T-helper 2 cell treated with Interferon-gamma antibody and Interleukin-4, amounts not matched to agents 100 ng/mL and 5 ng/mL, for 36 hours (primary cell): ENCODE data around the gene EXPH5. TPM values are rescaled to one million over a fixed set of nuclear protein-coding genes. Genes with fewer than 3 reads are reported as not detected.

Source experiments
- intact Hi-C: fragments of 100-400 bp; cut with micrococcal nuclease; formaldehyde crosslinking; loops from one replicate; pipeline ENCODE4 v1.15.1; 2023
- total RNA-seq: library from RNA; stranded (reverse); gene quantifications from 2 replicates; pipeline ENCODE4 v1.2.3, GENCODE V29; 2022

Gene EXPH5
- total RNA-seq, 1 donor from 2014 or later, result 0.84 TPM

- intact Hi-C loops, result no loop called here
These were observed 68.4 kb downstream of the EXPH5 start for GRCh38 chr11:108525161-108525560.

DNA sequence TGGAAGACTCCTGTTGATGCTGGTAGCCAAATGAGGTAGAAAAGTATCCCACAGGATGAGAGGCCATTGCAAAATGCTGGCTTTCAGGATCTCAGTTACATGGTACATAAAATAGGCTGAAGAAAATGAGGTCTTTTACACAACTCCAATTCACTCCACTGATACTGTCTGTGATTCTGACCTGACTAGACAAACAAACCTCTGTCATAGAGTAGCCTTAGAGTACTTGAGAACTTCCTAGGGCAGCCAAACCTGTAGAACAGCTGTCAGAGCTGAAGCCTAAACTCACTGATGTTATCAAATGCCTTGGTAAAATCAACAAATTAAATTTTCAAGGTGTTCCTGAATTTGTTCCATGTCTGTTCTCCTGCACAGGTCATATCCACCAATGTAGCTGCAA, 69.1 kb downstream of the EXPH5 start:
- intact Hi-C loops, result no loop called here

DNA sequence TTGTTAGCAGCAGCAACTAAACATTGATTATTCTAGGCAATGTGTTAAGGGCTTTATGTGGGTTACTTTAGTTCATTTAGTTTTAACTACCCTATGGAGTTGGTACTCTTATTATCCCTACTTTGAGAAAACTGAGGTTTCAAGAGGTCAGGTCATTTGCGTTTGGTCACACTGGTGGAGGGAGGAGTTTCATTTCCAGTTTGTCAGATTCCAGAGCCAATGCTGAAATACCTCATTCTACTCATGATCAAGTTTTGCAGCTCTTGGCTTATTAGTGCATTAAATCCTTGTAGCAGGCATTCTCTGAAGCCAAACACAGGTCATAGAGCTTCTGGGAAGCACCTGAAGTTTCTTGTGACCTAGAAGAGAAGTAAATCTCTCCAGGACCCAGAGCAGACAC, 71.2 kb downstream of the EXPH5 start:
- intact Hi-C loops, result no loop called here

DNA sequence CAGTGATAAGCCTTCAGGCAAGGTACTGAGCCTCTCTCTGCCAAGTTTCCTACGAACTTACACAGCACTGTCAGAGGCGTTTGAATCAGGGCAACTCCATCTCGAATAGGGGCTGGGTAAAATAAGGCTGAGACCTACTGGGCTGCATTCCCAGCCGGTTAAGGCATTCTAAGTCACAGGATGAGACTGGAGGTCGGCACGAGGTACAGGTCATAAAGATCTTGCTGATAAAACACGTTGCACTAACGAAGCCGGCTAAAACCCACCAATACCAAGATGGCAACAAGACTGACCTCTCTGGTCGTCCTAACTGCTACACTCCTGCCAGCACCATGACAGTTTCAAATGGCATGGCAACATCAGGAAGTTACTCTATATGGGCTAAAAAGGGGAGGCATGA, 75.0 kb downstream of the EXPH5 start:
- intact Hi-C loops, result no loop called here

DNA sequence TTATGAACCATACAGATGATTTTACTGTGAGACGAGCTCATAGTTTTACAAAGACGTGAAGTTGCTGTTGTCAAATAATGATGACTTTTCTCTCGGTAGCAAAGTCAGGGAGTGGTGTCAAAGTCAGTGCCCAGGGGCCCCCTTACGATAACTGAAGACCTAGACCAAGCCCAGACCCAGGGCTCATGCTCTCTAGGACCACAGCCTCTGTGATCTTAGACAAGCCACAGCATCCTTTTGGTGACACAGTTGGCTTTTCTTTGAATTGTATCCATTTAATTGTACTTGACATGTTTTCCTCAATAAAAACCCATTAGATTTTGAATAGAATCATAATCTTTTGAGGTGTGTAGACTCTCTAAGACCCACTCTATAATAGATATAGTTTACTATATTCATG, 77.4 kb downstream of the EXPH5 start:
- intact Hi-C loops, result no loop called here

- intact Hi-C loops, result no loop called here
These were observed 80.9 kb downstream of the EXPH5 start for GRCh38 chr11:108512708-108513107.

DNA sequence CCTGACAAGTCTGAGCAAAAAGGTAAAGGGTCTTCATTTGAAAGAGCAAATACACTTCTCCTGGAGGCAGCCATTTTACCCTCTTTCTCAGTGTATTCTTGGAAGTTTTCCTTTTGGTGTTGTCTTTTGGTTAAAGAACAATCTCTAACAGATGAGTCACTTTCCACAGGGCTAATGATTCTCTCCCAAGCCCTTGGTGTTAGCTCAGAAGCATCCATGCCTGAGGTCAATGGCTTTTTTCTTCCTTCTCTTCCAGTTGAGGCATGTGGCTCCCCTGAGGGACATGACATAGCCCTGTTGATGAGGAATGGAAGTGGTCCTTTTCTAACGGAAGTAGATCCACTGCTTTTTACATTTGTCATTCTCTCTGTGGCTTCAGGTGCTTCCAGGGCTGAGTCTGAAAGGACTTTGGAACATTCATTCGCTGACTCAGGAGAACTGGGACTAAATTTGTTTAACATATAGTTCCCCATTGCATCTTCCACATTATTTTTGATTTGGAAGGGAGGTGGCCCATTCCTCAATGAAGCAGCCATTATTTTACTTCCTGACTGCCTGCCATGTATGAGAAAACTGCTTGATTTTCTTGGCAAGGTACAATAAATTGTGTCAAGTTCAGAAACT, 81.6 kb downstream of the EXPH5 start:
- intact Hi-C loops, result no loop called here

DNA sequence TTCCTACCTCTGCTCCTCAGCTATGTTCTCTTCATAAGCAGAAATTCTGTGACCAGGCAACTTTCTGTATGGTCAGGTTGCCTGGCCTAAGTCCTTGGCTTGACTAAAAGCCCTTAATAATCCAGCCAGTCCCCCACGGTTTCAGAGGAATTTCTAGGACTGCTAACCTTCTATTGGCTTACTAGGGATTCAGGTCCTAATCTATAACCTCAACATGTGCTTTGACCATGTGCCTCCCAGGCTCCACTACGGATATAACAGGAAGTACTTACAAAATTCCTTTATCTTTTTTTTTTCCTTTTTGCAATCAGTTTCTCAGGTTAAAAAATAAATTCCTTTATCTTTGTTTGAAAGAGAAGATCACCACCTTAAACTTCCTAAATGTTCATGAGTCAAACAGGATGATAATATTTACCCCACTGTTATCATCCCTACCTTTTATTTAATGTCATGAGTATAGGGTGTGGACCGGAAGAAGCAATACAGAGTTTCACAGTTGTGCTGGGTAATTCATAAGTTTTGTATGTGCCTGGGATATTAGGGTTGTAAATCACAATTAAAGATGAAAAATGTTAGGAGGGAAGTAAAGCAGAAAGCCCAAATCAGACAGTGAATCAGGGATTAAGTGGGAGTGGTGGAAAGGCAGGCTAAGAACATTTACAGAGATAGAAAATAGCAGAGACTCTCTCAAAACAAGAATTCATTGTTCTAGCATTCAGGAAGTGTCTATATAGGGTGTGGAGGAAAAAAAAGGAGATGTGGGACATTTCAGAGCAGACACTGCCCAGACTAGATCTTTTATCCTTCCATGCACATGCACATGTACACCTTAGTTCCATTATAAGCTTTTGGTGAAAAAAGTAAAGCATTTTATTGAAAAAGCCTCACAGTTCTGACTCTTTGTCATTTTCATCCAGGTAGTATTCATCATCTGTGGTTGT, 84.6 kb downstream of the EXPH5 start:
- intact Hi-C loops, result no loop called here

DNA sequence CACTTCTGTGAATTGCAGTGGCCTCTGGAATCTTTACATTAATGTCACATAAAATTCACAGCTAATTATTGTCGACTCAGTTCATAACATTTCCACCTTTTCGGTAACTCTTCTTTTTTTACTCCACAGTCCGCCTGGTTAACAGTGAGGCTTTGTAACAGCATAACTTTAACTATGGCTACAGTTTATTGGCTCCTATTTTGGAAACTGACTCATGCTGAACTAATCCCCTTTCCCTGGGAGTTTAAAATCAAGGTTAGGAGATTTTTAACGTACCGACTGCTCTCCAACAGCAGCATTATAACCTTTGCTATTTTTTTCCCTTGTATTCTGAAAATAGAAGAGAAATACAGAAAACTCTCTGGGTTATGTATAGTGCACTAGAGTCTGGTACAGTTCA, 92.2 kb downstream of the EXPH5 start:
- intact Hi-C loops, result no loop called here

GRCh38 chr11:108500721-108501120, 92.8 kb downstream of the EXPH5 start:
- intact Hi-C loops, result no loop called here

- intact Hi-C loops, result no loop called here
These were observed 93.4 kb downstream of the EXPH5 start for GRCh38 chr11:108500169-108500568.

- intact Hi-C loops, result loop anchor here (1.0 to 5.0 kb wide), 2 partner anchors 94 to 377 kb away; partner anchors contain the start of genes ACAT1 and EXPH5
These were observed 94.7 kb downstream of the EXPH5 start for GRCh38 chr11:108498816-108499408.

DNA sequence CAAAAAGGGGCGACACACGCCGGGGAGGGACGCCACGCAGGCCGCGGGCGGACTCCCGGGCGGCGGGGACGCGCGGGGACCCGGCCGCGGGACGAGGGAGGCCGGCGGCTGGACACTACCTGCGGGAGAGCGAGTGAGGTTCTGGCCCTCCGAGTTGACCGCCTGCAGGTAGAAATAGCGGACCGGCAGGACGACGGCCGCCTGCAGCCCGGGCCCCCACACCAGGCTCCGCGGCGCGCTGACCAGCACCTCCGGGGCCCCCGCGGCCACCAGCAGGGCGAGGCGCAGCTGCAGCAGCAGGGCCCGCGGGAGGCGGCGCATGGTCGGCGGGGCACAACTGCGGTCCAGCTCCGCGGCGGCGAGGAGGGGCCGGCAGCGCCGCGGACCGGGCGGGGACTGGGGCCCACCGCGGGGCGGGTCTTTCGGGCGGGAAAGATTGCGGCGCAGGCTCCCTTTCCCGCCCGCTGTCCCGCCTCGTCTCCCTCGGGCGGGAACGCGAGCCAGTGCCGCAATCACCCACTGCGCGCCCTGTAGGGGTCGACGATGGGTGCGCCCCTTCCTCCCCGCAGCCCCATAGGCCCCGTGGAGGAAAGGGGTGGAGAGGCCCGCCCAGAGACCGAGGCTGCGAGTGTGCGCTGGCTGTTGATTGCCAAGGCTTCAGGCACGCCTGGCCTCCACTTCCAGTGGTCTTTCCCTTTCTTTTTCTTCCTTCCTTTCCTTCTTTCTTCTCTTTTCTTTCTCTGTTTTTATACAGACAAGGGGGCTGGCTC, 95.3 kb downstream of the EXPH5 start, which contains the start of gene POGLUT3:
Gene POGLUT3, minus strand, starts transcription at position 339 of the 770 bp plus-strand sequence. Its CDS starts 18 bp downstream, at position 321.
- intact Hi-C loops, result loop anchor here (1.0 to 5.0 kb wide), 2 partner anchors 95 to 376 kb away; partner anchors contain the start of genes ACAT1 and EXPH5

GRCh38 chr11:108497317-108498045, 96.1 kb downstream of the EXPH5 start:
- intact Hi-C loops, result loop anchor here (1.0 to 5.0 kb wide), 5 partner anchors 30 to 375 kb away; partner anchors contain the start of genes ACAT1, C11orf65, DDX10 and EXPH5

GRCh38 chr11:108496643-108497256, 96.8 kb downstream of the EXPH5 start:
- intact Hi-C loops, result loop anchor here (1.0 to 5.0 kb wide), 4 partner anchors 29 to 374 kb away; partner anchors contain the start of genes ACAT1, C11orf65, DDX10 and NPAT

GRCh38 chr11:108495326-108495725, 98.2 kb downstream of the EXPH5 start:
- intact Hi-C loops, result loop anchor here (5.0 kb wide), 1 partner anchor 373 kb away; the partner anchor contains the start of gene ACAT1

DNA sequence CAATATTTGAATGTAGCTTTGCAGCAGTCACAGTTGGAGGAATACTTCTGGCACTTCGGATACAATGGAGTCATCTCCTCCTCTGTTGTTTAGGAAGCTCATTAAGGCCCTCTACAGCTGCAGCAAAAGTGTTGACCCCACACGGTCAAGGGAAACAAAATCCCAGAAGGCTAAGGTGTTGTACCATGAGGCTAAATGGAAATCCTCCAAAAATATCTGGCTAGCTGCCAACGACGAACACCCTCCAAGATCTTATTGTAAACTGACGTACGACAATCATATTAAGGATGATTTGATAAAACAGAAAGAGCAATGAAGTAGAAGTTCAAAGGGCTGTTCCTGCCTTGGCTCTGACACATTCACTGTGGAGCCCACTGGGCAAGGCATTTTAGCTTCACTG, 99.4 kb downstream of the EXPH5 start:
- intact Hi-C loops, result no loop called here

- intact Hi-C loops, result no loop called here
These were observed 101.6 kb downstream of the EXPH5 start for GRCh38 chr11:108491936-108492335.

- intact Hi-C loops, result no loop called here
These were observed 106.7 kb downstream of the EXPH5 start for GRCh38 chr11:108486828-108487227.

- intact Hi-C loops, result no loop called here
These were observed 107.2 kb downstream of the EXPH5 start for GRCh38 chr11:108486331-108486730.
